Mammary epithelial cell (primary cell): Measurements from ENCODE around the gene ANKZF1.

Experiments used
- CTCF ChIP-seq, 2 donors: IDR thresholded peaks in 1 of 2; conservative IDR thresholded peaks in 1 of 2; 2 replicates each; pipeline ENCODE4 v1.5.1; 2011 to 2012; ENCODE audit warnings: inconsistent platforms in 2 of 2, low read length in 2 of 2, mild to moderate bottlenecking in 2 of 2, control low read depth in 1 of 2, low read depth in 1 of 2; ENCODE audit not compliant: insufficient read depth in 1 of 2; ENCODE audit errors: extremely low read depth in 1 of 2
- EZH2 ChIP-seq: IDR thresholded peaks from 2 replicates; pipeline ENCODE4 v1.6.1; 2012; ENCODE audit warnings: low read length, inconsistent platforms, borderline replicate concordance

GRCh38 chr2:219269362-219270054 lies 39.9 kb downstream of the ANKZF1 start:
- TF ChIP-seq EZH2 (no peak), CTCF (conservative IDR thresholded peaks at IDR 0.05 in 1 of 2, IDR thresholded peaks at IDR 0.05 in 1 of 2; ENCODE audit: extremely low read depth in 1 of 2, insufficient read depth in 1 of 2, low read depth in 1 of 2, low read length in 2 of 2) (no peak)
